H1 (cell line): ENCODE data around the gene GFY.

Experiments
- POLR2A ChIP-seq, 2 experiments: IDR thresholded peaks; 1 replicate in 1 of 2; 2 replicates in 1 of 2; pipeline ENCODE4 v1.6.1; 2011; ENCODE audit warnings: low read depth in 2 of 2, low read length in 2 of 2, mild to moderate bottlenecking in 2 of 2; ENCODE audit errors: control extremely low read depth in 1 of 2
- POLR2AphosphoS5 ChIP-seq: IDR thresholded peaks from 2 replicates; pipeline ENCODE4 v1.6.1; 2011; ENCODE audit warnings: low read depth, low read length
- SIN3A ChIP-seq, 2 experiments: IDR thresholded peaks in 1 of 2; conservative IDR thresholded peaks in 1 of 2; 2 replicates each; pipeline ENCODE4 v1.6.1; 2011 to 2012; ENCODE audit warnings: low read length in 2 of 2, improper control_type of control experiment in 1 of 2, low read depth in 1 of 2, mild to moderate bottlenecking in 1 of 2
- SRF ChIP-seq: IDR thresholded peaks from 2 replicates; pipeline ENCODE4 v1.6.1; 2011; ENCODE audit warnings: mild to moderate bottlenecking, low read depth, low read length, moderate library complexity
- TF ChIP-seq, protein P1 (sequence below), 3 experiments: IDR thresholded peaks; 1 replicate in 2 of 3; 2 replicates in 1 of 3; pipeline versions ENCODE4 v1.5.1 to v1.6.1; 2011; ENCODE audit warnings: low read length in 3 of 3, mild to moderate bottlenecking in 3 of 3, inconsistent platforms in 2 of 3, low read depth in 1 of 3, moderate library complexity in 1 of 3; ENCODE audit not compliant: insufficient read depth in 1 of 3; ENCODE audit errors: control extremely low read depth in 1 of 3

DNA sequence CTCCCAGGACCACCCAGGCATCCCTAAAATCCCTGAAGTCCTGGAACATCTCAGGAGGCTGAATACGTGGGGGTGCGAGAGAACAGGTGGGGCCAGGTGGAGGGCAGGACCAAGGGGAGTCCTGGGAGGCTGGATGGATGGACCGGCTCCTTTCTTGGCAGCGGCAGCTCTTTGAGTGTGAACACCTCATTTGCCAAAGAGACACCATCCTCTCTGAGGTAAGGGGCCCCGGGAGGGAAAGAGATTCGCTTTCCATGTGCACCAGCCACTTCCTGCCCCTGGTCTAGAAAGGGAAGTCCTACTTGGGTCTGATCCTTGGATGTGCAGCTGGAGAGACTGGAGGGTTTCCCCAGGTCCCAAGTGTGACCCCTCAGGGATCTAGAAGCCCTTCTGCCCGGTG is 18.1 kb upstream of the GFY start:
- TF ChIP-seq, protein P1, sequence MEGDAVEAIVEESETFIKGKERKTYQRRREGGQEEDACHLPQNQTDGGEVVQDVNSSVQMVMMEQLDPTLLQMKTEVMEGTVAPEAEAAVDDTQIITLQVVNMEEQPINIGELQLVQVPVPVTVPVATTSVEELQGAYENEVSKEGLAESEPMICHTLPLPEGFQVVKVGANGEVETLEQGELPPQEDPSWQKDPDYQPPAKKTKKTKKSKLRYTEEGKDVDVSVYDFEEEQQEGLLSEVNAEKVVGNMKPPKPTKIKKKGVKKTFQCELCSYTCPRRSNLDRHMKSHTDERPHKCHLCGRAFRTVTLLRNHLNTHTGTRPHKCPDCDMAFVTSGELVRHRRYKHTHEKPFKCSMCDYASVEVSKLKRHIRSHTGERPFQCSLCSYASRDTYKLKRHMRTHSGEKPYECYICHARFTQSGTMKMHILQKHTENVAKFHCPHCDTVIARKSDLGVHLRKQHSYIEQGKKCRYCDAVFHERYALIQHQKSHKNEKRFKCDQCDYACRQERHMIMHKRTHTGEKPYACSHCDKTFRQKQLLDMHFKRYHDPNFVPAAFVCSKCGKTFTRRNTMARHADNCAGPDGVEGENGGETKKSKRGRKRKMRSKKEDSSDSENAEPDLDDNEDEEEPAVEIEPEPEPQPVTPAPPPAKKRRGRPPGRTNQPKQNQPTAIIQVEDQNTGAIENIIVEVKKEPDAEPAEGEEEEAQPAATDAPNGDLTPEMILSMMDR (IDR thresholded peaks at IDR 0.05; ENCODE audit: control extremely low read depth in 1 of 3, insufficient read depth in 1 of 3, low read depth in 1 of 3, low read length in 3 of 3): no peak
- TF ChIP-seq SIN3A (conservative IDR thresholded peaks at IDR 0.05 in 1 of 2, IDR thresholded peaks at IDR 0.05 in 1 of 2; ENCODE audit: low read depth in 1 of 2, low read length in 2 of 2): no peak
- no peak for TF ChIP-seq POLR2A (IDR thresholded peaks at IDR 0.05; ENCODE audit: control extremely low read depth in 1 of 2, low read depth in 2 of 2, low read length in 2 of 2)
- no peak for TF ChIP-seq POLR2AphosphoS5
- TF ChIP-seq SRF: no peak
